GM12892 (cell line): Measurements from ENCODE around the gene SENP1.

Experiments
- DNase-seq: peaks from one replicate; pipeline ENCODE4 v3.0.0; 2011; ENCODE audit not compliant: insufficient read length
- FAIRE-seq: peaks from 2 replicates; lab custom pipeline; 2011; peaks lifted over from hg19 to GRCh38; lab: Jason Lieb, UNC
- POLR2A ChIP-seq: IDR thresholded peaks from 2 replicates; pipeline ENCODE4 v1.6.1; 2011; ENCODE audit warnings: low read depth, low read length, control low read depth
- POLR2AphosphoS5 ChIP-seq: IDR thresholded peaks from 2 replicates; pipeline ENCODE4 v1.6.1; 2011; ENCODE audit warnings: low read depth, low read length, control low read depth
- TAF1 ChIP-seq: IDR thresholded peaks from 2 replicates; pipeline ENCODE4 v1.6.1; 2011; ENCODE audit warnings: low read depth, mild to moderate bottlenecking, control low read depth, low read length, borderline replicate concordance

The SENP1 gene

DNA sequence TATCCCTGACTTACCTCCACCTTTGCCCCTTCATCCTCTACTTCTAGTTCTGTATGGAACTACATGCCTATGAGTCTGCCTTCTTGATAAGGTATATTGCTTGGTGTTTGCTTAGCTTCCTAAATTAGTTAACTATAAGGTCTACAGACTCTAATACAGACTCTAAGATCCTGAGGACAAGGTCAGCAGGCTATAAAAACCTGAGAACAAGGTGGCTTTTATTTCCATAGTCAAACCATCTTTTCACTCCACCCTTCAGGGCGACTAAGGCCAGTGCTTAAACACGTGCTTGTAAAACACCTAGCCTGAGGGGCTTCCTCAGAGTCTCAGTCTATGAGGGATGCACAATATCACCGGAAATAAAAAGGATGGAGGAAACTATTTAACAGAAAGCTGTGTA, 65.5 kb downstream of the SENP1 start:
- no peak for DNase-seq
- TF ChIP-seq TAF1: no peak
- TF ChIP-seq POLR2A: no peak
- no peak for TF ChIP-seq POLR2AphosphoS5
- no peak for FAIRE-seq

DNA sequence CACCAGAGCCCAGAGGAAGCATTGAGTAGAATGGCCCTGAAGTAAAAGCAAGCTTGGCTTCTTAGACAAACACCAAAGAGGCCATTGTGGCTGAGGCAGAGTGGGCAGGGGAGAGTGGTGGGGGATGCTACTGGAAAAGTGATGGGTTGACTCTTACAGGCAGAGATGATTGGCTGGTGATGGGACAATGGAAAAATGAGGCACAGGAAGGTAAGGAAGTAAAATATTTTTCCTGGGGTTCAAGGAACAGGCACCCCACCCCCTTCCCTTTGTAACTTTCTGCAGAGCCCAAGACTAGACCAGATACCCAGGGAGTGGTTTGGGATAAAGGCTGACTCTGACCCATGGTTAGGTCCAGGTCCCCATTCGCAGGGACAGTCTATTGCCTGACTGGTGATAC, 66.7 kb downstream of the SENP1 start:
- no peak for DNase-seq
- TF ChIP-seq POLR2AphosphoS5: no peak
- no peak for TF ChIP-seq POLR2A
- TF ChIP-seq TAF1: no peak
- FAIRE-seq: no peak

DNA sequence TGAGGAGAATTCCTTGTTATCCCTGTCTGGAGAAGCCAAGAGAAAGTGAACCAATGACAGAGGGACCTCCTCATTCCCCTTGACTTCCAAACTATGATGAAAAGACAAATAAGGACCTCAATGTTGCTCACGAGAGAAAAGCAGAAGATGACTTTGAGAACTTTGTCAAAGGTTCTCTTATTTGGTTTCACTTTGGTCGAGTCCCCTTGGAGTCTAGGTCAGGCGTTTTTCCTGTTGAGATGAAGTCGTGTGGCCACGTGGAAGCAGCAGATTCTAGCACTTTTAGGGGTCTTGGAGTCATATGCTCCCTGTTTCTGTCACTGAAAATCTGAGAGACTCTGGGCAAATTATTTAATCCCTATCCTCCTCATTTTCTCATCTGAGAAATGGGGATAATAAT, 67.8 kb downstream of the SENP1 start:
- DNase-seq: no peak
- TF ChIP-seq POLR2A: no peak
- no peak for TF ChIP-seq TAF1
- no peak for TF ChIP-seq POLR2AphosphoS5
- FAIRE-seq: no peak

DNA sequence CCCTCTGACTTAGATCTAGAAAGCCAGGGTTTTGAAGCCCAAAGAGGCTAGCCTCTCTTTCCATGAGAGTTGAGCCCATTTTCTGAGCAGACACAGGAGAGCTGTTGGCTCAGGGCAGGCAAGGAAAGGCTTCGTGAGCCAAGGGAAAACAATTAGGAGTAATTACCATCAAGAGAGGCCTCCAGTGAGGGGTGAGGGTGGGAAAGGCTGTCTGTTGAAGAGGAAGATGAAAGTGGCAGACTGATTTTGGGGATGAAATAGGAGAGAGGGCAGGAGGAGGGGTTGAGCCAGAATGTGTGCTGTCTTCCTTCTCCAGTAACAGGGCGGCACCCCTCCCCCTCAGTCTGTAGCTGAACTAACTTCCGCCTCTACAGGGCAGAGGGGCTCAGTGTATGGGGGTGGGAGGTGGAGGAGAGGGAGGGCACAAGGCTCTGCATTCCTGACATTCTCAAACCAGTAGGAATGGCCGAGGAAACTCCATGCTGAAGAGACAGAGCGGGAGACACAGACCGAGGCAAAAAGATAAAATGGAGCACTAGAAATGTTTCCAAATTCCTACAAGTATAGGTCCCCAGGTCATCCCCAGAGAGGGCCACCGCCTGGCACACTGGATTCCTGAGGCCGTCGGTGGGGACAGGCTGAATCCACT, 68.5 kb downstream of the SENP1 start:
- DNase-seq (no peak), FAIRE-seq (no peak)
- TF ChIP-seq POLR2A: no peak
- TF ChIP-seq POLR2AphosphoS5: no peak
- TF ChIP-seq TAF1: no peak

DNA sequence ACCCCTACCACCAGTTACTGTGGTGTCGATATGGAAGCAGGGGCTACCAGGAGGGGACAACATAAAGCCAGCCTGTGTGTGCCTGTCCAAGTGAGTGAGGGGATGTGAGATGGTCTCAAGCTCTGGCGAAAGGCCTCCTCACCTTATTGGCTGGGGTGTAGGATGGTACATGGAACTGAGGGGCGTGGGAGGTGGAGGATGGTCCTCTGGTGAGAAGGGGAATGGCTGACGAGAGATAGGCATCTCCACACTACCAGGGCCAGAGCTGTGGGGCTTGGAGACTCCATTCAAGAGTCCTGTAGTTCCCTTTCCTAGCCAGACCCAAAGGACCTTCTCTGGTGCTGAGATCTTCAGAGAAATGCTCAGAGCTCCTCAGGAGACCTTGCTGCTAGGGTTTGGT, 69.1 kb downstream of the SENP1 start:
- no peak for TF ChIP-seq TAF1
- FAIRE-seq: no peak

DNA sequence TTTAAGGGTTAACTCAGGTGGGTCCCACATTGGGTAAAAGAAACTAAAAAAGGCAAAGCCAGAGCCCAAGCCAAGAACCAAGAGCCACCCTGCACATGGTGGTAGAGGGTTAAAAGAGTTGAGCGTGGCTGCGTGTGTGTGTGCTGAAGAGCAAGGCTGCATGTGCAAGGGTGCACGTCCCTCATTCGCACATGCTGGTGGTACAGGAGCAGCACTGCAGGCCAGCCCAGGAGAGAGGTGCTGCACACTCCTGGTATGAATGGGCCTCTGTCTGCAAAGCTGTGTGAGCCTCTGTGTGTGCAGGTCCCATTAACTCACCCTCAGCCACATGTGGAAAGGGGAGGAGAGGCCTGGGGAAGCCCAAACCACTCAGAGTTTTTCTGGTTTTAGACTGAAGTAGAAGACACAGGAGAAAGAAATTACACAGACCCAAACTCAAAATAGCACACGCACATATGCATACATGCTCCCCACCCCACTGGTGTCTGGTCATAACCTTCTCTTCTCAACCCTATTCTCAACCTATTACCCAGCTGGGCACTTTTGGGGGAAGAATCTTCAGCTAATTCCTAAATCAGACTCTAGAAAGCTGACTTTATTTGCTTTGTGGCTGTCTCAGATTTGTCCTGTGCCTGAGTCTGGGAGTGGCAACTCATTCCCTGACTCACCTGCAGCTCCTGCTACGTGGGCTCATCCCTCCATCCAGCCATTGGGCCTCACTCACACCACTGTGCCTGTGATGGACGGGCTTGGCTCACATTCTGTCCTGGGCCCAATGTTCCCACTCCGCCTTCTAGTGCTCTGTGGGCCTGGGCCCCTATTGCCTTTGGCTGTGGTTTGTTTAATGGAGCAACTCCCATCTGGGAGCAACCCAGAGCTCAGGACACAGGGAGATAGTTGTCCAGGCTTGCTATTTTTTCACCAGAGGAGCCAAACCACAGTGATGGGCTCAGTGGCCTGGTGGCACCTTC, 70.8 kb downstream of the SENP1 start:
- TF ChIP-seq POLR2AphosphoS5 (no peak), TAF1 (no peak), POLR2A (no peak)
- DNase-seq (no peak), FAIRE-seq (no peak)

More for the DNA sequence above, 69.1 kb downstream of the SENP1 start:
- no peak for DNase-seq

DNA sequence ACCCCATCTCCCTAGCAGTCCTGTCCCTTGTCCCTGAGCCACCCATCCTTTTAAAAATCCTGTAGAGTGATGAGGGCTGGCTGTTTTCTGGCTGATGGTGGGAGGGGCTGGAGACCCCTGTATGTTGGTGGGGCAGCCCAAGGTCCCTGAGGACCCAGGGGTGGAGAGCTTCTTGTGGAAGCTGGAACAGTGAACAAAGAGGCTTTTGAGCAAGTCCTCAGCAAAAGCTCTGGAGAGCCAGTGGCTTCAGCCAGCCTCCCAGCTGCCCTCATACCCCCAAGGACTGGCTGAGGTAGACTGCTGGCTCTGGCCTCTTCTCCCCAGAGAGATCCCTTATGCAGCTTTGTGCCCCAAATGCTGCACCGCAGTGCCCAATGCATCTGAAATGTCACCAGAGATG, 72.4 kb downstream of the SENP1 start:
- DNase-seq (no peak), FAIRE-seq (no peak)
- no peak for TF ChIP-seq TAF1
- TF ChIP-seq POLR2A: no peak
- no peak for TF ChIP-seq POLR2AphosphoS5

DNA sequence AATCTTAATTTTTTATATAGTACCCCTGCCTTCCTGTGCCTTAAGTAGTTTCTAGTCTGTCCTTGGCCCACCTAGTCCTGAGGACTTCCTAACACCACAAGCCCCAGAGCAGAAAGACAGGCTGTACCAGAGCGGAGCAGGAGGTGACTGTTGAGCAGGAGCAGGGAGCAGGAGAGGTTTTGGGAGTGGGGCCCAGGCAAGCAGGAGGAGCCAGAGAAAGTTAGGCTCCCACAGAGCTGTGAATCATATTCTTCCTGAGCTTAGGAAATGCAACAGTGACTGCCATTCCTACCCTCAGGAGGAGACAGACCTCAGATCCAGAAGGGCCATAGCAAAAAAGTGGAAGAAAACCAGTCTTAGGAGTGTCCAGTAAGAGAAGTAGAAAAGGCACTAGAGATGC, 73.3 kb downstream of the SENP1 start:
- no peak for DNase-seq
- no peak for FAIRE-seq
- no peak for TF ChIP-seq POLR2A
- TF ChIP-seq TAF1: no peak
- no peak for TF ChIP-seq POLR2AphosphoS5

DNA sequence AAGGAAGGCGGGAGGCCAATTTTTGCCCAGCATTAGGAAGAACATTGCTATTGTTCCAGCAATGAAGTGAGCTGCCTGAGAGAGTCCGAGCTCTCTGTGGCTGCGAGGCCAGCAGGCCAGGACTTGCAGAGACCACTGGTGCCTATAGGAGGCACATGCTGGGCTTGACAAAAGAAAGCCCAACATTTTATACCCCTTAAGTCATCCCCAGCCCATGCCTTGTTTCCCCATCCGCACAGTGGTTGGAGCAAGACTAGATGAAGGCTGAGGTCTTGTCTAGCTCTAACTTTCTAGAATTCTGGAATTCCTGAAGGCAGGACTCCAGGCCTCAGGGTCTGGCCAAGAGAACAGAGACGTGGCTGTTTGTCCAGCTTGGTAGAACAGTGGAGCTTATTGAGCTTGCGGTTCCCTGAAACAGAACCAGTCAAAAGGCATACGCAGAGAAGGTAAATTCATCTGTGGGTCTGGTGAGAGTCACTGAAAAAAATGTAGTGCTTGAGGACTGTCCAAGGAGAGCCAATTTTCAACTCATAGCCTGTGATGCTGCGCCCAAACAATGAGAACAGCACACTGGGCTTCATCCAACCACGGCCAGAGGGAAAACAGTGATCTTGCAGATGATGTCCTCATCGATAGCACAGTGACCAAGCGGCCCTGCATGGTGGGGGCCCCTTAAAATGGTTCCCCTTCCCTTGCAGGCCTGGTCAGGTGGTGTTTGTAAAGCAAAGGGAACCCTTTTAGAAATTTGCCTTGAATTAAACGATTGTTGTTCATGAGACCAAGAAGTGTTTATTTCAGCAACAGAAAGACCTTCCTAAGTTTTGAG, 74.5 kb downstream of the SENP1 start:
- TF ChIP-seq TAF1 (no peak), POLR2AphosphoS5 (no peak), POLR2A (no peak)
- FAIRE-seq: no peak
- no peak for DNase-seq

DNA sequence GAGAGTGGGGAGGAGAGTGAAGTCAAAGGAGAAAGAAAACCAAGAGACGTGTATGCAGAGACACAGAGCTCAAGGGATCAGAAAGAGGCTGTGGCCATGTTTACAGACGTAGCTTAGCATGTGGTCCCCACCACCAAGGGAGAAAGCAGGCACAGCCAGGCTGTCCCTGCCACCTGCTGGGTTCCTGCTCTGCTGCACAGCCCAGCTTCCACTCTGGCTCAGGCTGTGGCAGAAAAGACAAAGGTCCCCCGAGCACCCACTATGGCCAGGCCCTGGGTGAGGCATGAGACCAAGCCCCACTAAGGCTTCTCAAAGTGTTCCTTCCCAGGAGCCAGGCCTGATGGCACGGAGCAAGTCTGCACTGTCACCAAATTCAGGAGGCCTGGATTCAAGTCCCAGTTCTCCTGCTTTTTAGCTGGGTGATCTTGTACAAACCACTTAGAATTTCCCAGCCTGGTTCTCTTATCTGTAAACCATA, 75.7 kb downstream of the SENP1 start:
- FAIRE-seq (no peak), DNase-seq (no peak)
- TF ChIP-seq POLR2A (no peak), TAF1 (no peak), POLR2AphosphoS5 (no peak)
